NCI-H187 (cell line): ENCODE measurements around the gene RGS3.

ENCODE experiments used
- DNase-seq, 2 experiments: peaks; one replicate each; lab custom pipeline; 2025; lab: John Stamatoyannopoulos, UW

RGS3 gene

GRCh38 chr9:113585555-113585954 lies 122.0 kb downstream of the RGS3 start:
- DNase-seq = no peak

- no peak for DNase-seq
These were observed 124.0 kb downstream of the RGS3 start for GRCh38 chr9:113587471-113588031.

DNA sequence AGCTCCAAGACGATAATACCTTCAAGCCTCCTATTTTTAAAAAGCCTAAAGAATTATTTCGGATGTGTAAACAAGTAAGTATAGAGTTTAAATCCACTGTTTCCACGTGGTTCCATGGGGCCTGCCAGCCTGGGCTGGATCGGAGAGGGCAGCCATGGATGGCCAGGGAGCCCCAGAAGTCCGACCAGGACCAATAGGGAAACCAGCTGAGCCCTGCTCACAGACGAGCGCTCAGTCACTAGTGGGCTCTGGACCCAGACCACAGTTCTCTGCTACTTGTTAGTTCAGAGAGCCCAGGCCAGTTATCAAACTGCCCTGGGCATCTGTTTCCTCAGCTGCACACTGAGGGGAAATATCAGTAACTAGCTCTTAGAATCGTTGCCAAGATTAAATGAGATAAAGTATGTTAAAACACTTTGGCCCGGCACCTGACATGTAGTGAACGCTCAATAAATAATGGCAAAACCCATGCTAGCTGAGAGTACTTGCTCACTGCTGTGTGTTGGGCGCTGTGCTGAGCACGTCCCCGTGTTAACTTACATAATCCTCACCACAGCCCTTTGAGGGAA lies 124.8 kb downstream of the RGS3 start:
- DNase-seq = no peak

GRCh38 chr9:113588936-113589335 lies 125.4 kb downstream of the RGS3 start:
- no peak for DNase-seq

DNA sequence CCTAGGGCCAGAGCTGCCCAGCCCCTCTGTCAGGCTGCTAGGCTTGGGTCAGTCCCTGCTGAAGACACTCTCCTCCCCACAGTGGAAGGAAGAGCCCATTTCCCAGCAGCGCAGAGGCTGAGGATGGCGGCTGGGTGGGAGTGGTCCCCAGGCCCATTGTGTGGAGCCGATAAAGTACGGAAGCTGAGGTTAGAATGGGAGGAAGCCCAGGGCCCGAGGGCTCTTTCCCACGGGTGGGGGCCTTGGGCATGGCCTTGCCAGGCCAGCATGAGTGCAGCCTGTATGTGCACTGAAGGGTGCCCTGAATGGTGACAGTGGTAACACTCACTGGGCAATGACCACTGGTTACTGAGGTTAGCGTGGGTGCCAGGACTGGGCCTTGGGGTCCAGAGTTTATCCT lies 125.9 kb downstream of the RGS3 start:
- DNase-seq = no peak

DNA sequence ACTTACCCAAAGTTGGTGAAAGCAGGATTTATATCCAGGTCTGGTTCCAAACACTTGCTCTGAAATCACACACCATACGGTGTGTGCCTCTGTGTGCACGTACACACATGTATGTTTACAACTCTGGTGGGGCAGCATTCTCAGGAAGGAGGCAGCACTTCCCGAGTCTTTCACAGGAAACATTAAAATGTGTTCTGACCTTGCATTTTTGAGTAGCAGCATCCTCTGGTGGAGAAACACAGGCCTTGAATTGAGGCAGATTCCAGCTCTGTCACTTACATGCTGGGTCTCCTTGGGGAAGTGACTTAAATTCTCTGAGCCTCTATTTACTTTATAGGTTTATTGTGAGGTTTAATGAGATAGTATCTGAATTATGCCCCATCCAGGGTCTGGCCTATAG lies 126.4 kb downstream of the RGS3 start:
- no peak for DNase-seq

GRCh38 chr9:113590389-113590788 lies 126.9 kb downstream of the RGS3 start:
- no peak for DNase-seq

- peak in 1 of 2 experiments; percentile 8 for DNase-seq
These were observed 127.7 kb downstream of the RGS3 start for GRCh38 chr9:113590991-113591898.

GRCh38 chr9:113591899-113592625 lies 128.5 kb downstream of the RGS3 start:
- no peak for DNase-seq

- no peak for DNase-seq
These were observed 129.5 kb downstream of the RGS3 start for GRCh38 chr9:113592876-113593575.

- DNase-seq = no peak
These were observed 130.3 kb downstream of the RGS3 start for GRCh38 chr9:113593682-113594281.

DNA sequence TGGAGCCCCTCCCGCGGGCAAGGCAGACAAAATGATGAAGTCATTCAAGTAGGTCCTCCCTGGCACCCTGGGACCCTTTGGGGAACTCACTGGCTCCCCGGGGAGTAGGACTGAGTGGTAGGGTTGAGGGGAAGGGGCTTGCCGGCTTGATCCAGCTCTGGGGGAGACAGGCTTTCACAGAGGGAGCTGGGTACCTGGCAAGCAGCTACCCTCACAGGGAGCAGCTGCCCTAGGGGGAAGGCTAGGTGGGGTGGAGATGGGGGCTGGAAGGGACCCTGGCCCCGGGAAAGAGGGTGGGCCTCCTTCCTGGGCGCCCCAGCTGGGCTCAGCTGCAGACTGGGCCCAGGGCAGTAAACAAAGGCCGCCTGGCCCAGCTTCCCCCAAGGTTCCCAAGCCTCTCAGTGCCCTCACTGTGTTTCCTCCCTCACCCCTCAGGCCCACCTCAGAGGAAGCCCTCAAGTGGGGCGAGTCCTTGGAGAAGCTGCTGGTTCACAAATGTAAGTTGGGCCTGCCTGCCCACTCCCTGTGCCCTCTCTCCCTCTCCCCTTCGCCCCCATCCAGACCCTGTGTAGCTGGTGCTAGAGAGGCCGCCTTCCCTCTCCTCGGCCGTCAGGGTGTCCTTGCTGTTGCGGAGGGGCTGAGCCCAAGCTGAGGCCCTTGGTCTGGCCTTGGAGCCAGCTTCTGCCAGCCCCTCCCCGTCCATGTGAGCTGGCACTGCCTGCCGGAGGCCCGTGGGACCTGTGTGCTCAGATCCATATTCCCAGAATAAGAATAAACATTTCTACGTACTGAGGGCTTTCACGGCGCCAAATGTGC lies 131.2 kb downstream of the RGS3 start:
- DNase-seq = no peak

GRCh38 chr9:113596616-113597320 lies 133.2 kb downstream of the RGS3 start:
- DNase-seq = no peak

DNA sequence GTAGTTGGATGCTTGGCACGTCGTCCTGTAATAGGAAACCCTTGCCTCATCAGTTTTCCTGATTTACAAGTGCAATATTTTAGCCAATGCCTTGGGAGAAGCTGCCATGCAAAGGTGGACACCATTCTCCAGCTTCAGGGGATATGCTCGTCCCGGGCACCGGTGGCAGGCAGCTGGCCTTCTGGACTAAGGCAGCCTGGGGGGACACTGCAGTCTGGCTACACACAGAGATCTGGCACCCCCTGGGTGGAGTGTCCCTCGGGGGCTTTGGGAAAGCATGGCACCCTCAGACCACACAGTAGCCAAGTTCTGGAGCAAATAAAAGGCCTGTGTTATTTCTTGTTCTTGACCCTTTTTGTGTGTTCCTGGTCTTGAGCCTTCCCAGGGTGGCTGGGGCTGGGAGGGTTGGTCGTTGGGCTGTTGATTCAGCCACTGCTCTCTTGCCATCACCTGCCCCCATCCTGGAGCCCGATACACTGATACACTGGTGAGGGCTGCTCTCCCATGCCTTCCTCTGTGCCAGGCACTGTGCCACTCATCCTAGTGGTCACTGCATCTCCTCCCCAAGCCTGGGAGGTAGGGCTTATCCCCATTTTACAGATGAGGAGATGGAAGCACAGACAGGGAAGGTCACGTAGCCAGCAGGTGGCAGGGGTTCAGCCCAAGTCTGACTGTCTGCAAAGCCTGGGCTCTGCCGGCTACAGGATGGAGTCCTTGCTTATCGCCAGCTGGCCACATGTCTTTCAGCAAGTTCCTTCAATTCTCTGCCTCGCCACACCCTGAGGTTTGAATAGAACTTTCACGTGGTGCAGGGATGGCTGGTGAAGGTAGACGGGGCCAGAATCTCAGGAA lies 134.1 kb downstream of the RGS3 start:
- DNase-seq = no peak

- DNase-seq = no peak
These were observed 134.9 kb downstream of the RGS3 start for GRCh38 chr9:113598451-113598850.

- no peak for DNase-seq
These were observed 135.4 kb downstream of the RGS3 start for GRCh38 chr9:113598883-113599282.

DNA sequence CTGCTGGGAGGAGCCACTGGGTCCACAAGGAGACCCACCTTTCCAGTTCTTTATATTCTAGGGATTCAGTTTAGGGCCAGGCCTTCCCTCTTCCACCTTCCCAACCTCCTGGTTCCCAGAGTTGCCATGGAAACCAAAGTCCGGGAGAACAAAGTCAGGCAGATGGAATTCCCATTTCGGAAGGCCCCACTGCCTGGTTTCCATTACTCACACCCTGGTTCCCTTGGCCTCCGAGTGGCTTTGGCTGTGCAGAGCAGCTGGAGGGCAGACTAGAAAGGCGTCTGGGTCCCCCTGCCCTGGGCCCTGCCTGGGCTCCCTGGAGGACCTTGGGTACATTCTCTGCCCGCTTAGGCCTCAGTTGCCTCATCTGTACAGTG lies 136.1 kb downstream of the RGS3 start:
- no peak for DNase-seq

GRCh38 chr9:113600023-113600823 lies 136.7 kb downstream of the RGS3 start:
- DNase-seq = no peak
